ENCODE data around the gene SLC25A30.
"Not testable (repeated sequence)": the region's sequence is repeated elsewhere in the genome, so short reads cannot be mapped to it uniquely, and the experiment has no call there.

The SLC25A30 gene

DNA sequence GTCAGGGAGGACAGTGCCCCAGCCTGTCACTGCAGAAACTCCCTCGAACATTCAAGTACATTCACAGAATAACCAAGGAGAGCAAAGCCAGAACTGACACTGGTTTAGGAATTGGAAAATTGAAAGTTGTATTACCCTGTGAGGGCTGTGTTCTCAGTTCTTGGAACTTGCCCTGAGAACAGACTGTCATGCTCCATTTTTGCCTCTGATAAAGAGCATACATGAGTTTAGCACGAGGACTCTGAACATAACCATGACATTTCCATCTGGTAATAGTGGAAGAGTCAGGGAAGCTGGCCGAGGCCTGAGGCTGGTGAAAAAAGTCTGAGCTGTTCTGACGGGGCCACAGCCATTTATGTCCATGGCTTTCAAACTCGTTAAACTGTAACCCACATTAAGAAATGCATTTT, 15.2 kb upstream of the SLC25A30 start:
- in situ Hi-C loops (cut with MboI; ENCODE audit: low sequenced_read_pairs), result no loop called here

DNA sequence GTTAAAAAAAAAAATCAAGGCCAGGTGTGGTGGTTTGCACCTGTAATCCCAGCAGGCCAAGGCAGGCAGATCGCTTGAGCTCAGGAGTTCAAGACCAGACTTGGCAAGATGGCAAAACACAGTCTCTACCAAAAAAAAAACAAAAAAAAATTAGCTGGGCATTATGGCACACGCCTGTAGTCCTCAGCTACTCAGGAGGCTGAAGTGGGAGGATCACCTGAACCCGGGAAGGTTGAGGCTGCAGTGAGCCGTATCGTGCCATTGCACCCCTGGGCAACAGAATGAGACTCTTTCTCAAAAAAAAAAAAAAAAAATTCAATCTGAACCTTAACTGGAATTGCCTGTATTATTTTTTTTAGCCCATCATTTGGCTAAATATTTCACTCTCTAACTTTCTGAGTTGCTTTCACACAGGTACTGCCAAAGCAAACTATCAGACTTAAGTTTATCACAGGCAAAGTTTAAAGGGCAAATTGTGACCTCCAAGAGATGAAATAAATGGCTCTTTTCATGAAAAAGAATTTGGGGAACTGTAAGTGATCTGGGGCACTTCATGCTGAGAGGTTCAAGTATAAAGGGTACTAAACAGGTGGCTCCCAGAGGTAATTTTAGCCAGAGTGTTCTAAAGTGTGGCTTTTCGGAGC, 14.7 kb upstream of the SLC25A30 start:
- in situ Hi-C loops (cut with MboI; ENCODE audit: low sequenced_read_pairs), result no loop called here

DNA sequence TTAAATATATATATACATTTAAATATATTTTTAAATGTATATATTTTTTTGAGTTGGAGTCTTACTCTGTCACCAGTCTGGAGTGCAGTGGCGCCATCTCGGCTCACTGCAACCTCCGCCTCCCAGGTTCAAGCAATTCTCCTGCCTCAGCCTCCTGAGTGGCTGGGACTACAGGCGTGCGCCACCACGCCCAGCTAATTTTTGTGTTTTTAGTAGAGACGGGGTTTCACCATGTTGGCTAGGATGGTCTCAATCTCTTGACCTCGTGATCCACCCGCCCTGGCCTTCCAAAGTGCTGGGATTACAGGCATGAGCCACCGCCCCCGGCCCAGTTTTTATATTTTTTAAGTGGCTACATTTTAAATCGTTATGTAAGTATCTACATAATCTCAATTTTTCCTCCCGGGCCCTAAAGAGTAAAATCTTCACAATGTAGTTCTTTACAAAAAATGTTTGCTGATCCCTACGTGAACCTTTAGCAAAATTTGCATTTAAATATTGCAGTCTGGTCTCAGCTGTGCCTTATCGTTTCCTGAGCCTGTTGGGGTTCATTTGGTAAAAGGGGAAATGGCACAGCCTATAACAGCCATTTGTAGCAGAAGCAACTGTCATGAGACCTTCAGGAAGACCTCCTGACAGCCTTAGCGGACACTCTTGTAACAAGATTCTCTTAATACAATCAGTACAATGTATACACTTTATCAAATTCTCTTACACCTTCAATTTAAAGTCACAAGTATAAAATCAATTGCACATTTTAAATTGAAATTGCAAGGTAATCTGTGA, 8.1 kb upstream of the SLC25A30 start:
- in situ Hi-C loops (cut with MboI; ENCODE audit: low sequenced_read_pairs), result not testable (repeated sequence)

DNA sequence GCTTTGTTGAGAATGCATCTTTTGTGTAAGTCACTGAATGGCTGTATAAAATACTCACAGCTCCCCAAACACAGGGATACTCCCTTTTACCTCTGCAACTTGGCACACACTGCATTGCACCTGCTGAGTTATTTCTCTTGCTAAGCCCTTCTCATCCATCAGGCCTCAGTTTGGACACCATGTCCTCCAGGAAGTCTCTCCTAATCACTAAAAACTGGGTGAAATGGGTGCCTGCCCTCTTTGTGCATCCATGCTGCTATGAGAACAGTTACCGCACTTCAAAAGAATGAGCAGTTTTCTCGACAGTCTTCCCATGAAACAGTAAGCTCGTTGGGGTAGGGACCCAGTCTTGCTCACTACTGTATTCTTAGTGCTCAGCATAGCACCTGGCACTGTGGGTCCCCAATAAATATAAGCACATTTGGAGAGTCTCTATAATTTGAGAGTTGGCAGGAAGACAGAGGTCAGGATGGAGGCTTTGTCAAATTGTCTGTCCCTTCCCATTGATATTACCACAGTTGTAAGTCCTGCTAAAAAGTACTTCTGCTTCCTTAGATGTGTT, 4.6 kb upstream of the SLC25A30 start:
- in situ Hi-C loops (cut with MboI; ENCODE audit: low sequenced_read_pairs), result no loop called here

DNA sequence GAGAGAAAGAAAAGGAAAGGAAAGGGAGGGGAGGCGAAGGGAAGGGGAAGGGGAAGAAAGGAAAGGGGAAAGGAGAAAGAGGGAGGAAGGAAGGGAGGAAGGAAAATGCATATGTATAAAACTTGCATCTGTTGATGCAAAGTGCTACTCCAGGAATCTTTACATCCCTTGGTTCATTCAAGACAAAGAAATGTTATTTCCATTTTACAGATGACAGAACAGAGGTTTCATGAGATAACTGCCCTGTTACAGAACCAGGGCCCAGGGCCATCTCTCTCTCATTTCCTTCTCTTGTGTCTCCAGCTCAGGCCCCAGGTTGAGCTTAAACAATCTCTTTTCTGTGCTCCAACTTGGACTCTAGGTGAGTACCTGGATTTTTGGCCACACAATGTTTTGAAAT, 1.8 kb upstream of the SLC25A30 start:
- in situ Hi-C loops (cut with MboI; ENCODE audit: low sequenced_read_pairs), result no loop called here

DNA sequence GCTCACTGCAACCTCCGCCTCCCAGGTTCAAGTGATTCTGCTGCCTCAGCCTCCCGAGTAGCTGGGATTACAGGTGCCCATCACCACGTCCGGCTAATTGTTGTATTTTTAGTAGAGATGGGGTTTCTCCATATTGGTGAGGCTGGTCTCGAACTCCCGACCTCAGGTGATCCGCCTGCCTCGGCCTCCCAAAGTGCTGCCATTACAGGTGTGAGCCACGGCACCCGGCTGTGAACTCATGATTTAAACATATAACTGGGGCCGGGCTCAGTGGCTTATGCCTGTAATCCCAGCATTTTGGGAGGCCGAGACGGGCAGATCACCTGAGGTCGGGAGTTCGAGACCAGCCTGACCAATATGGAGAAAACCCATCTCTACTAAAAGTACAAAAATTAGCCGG, 1.2 kb upstream of the SLC25A30 start:
- in situ Hi-C loops (cut with MboI; ENCODE audit: low sequenced_read_pairs), result not testable (repeated sequence)

DNA sequence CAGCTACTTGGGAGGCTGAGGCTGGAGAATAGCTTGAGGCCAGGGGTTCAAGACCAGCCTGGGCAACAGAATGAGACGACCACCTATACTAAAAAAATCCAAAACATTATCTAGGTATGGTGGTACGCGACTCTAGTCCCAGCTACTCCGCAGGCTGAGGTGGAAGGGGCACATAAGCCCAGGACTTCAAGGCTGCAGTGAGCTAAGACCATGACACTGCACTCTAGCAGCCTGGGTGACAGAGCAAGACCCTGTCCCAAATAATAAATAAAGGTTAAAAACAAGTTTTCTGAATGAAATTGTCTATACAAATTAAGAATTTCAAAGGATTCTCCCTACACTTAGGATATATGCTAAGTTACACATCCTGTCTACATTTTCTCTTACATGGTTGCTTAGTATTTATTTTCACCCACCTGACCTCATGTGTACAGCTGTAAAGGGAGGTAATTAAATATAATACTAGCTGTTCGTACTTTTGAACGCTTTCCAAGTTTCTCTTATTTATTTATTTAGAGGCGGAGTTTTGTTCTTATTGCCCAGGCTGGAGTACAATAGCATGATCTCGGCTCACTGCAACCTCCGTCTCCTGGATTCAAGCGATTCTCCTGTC, 1.6 kb downstream of the SLC25A30 start:
- in situ Hi-C loops (cut with MboI; ENCODE audit: low sequenced_read_pairs), result no loop called here

DNA sequence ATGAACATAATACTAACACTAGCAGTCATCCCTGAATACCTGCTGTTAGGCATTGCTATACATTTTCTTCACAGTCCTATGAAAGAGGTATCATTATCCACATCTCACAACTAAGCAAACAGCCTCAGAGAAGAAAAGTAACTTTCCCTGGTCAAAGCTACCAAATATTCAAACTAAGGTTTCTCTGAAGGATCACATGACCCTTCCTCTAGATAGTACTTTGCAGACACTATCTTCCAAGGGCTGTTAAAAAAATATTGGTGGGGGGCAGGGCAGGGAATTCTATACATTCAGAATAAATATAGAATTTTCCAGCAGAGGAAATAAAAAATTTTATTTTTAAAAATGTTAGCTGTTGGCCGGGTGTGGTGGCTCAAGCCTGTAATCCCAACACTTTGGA, 3.1 kb downstream of the SLC25A30 start:
- in situ Hi-C loops (cut with MboI; ENCODE audit: low sequenced_read_pairs), result no loop called here

DNA sequence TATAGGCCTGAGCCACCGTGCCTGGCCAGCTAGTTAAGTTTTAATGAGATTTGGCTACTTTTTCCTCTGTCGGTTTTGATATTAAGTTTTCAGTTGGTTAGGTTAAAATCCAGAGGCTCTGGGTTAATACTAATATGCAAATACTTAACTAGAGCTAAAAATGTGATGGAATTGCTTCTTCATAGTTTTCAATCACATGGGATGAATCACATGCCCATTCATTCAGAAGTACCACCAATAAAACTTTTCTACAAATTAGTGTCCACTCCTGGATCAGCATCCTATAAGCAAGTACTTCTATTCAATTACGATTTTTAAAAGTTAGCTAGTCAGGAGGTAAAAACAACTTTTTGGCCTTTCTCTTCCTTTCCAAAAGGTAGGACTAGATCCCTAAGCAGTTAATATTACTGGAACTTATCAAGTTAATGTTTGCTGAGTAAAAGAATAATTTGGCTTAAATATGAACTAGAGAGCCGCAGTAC, 4.3 kb downstream of the SLC25A30 start:
- in situ Hi-C loops (cut with MboI; ENCODE audit: low sequenced_read_pairs), result no loop called here

DNA sequence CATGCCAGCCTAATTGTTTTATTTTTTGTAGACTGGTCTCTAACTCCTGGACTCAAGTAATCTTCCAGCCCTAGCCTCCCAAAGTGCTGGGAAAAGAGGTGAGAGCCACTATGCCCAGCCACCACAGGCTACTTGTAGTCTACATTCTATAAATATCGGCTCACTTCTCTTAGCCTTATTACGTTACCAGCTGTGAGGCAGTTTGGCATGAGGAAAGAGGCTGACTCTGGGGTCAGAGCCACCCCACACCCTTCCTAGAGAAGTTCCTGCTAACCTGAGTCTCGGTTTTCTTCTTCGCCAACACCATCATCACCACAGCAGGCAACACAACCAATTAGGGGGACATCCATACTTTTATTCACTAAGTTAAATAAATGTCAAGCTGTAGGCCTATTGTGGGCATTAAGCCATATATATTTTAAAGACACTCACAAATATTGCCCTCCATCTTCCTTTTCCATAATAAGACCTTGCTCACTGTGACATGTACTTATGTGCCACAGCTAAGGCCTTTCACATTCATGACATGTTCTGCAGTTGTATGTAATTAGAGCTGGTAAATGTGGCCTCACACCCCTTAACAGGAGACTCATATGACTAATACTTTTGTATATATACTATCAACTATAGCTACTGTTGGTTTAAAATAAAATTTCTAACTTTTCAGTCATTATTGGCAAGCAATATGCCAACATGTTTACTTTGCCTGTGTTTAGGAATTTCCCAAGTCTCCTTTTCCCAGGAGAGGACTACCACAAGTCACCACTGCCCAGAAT, 5.7 kb downstream of the SLC25A30 start:
- in situ Hi-C loops (cut with MboI; ENCODE audit: low sequenced_read_pairs), result no loop called here

DNA sequence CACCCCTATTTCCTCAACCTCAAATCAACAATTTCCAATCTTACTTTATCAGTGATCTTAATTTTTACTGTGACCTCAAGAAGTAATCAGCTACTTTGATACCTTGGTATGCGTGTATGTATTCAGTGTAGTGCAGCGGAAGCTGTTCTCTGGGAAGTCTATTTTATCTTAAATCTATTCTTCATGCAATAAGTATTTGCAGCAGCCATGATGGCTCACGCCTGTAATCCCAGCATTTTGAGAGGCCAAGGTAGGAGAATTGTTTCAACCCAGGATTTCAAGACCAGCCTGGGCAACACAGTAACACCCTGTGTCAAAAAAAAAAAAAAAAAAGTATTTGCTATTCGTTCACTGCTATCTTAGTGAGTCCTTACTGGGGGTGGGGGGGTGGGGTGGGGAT, 6.5 kb downstream of the SLC25A30 start:
- in situ Hi-C loops (cut with MboI; ENCODE audit: low sequenced_read_pairs), result no loop called here

DNA sequence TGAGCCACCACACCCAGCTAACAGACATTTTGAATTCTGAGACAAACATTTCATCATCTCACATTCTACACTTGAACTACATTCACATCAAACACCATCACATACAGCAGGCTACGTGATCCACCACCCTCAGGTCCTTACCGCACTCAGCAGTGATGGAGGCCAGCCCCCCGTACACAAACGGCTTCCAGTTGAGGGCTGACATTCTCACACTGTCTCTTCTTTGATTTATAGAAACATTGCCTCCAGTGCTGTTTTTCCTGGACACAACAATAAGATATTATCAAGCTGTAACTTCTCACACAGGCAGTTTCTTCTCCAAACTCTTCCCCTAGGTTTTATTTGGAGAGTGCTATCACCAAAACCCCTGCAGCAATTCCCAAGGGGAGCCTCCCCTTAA, 7.0 kb downstream of the SLC25A30 start:
- in situ Hi-C loops (cut with MboI; ENCODE audit: low sequenced_read_pairs), result no loop called here

DNA sequence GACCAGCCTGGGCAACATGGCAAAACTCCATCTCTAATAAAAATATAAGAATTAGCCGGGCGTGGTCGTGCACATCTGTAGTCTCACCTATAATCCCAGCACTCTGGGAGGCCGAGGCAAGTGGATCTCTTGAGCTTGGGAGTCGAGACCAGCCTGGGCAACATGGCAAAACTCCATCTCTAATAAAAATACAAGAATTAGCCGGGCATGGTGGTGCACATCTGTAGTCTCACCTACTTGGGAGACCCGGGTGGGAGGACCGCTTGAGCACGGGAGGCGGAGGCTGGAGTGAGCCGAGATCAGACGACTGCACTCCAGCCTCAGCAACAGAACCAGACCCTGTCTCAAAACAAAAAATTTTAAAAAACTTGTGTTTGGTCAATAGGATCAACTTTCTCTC, 7.7 kb downstream of the SLC25A30 start:
- in situ Hi-C loops (cut with MboI; ENCODE audit: low sequenced_read_pairs), result no loop called here

DNA sequence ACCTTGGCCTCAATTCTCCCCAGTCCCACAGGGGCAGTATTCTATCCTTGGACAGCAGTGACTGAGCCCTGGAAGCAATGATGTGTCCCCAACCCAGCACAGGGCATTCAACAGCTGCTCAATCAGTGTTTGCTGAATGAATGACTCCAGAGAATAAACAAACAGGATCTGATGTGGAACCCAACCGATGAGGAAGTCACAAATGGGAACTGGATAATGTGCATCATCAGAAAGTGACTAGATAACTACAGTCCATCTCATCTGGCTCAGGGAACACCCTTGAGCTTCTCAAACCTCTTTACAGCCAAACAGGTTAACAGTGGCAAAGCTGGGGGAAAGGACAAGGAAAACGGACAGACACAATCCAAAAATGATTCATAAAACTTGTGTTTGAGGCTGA, 8.2 kb downstream of the SLC25A30 start:
- in situ Hi-C loops (cut with MboI; ENCODE audit: low sequenced_read_pairs), result no loop called here

DNA sequence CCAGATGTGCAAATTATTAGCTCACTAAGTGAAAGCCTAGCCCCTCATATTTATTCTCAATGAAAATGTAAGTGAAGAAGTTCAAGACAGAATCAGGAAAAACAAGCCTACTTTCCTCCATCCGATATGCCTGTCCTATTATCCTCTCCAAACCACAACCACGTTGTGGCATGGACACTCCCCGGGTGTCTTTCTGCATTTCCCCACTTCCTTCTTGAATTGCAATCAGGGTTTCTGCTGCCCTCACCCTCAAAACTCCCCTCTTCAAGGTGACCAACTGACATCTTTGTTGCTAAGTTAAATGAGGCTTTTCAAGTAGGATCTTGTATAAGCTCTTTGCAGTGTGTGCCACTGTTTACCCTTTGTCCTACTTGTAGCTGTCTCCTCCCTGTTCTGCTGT, 11.8 kb downstream of the SLC25A30 start:
- in situ Hi-C loops (cut with MboI; ENCODE audit: low sequenced_read_pairs), result no loop called here

DNA sequence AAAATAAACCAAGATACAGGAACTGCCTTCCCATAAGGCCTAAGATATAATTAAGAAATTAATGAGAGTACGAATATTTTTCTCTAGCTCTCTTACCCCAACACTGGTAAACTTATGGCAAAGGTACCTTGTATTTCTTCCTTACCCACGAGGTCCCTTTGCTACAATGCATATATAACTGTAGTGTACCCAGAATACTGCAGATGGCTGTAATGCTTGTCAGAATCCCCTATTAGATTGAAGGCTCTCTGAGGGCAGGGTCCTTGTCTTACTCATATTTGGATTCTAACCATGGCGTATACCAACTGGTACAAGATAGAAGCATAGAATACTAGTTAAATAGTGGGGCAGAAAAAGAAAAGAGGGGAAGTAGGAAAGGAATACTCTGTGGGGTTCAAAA, 15.1 kb downstream of the SLC25A30 start:
- in situ Hi-C loops (cut with MboI; ENCODE audit: low sequenced_read_pairs), result no loop called here

DNA sequence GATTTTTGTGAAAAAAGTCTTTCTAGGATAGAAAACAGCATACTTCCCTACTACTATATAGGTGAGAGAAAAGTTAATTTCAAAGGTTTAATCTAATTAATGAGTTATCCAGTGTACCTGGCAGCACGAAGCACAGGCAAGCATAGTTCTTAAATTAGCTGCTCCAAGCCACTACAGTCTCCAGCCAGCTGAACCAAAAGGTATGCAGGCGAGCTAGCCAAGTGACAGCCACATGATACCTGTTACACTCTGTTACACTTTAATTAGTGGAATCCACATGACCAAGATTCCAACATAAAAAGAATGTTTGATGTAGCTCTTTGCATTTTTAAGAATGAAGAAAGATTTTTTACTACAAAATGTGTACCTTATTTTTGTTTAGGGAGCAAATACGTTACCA, 15.5 kb downstream of the SLC25A30 start:
- in situ Hi-C loops (cut with MboI; ENCODE audit: low sequenced_read_pairs), result no loop called here

DNA sequence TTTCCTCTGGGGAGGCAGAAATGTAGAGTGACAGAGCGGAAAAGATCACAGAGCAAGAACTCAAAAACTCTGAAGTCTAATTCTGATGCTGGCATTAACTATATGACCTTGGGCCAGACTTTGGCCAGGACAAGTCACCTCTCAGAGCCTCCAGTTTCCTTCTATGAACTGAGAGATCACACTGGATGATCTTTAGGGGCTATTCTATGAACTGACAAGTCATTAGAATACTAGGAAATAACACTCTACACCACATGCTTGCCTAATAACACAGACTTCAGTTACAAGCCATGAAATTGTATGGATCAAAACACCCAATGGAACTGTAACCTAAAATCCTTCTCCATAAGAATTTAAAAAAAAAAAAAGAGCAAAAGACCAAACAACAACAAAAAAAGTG, 16.9 kb downstream of the SLC25A30 start:
- in situ Hi-C loops (cut with MboI; ENCODE audit: low sequenced_read_pairs), result no loop called here

DNA sequence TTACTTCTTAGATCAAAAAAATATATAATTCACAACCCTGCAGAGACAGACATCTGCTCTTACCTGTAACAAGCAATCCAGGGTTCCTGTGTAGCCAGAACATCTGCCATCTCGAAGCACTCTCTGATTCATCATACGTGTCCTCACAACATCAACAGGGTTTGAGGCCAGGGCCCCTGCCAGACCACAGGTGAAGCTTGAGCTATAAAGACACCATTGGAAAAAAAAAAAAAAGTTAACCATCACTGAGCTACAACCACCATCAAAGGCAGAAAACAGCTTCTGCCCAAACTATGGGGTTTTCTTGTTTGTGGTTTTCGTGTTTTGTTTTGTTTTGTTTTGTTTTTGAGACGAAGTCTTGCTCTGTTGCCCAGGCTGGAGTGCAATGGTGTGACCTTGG, 19.3 kb downstream of the SLC25A30 start:
- in situ Hi-C loops (cut with MboI; ENCODE audit: low sequenced_read_pairs), result no loop called here

DNA sequence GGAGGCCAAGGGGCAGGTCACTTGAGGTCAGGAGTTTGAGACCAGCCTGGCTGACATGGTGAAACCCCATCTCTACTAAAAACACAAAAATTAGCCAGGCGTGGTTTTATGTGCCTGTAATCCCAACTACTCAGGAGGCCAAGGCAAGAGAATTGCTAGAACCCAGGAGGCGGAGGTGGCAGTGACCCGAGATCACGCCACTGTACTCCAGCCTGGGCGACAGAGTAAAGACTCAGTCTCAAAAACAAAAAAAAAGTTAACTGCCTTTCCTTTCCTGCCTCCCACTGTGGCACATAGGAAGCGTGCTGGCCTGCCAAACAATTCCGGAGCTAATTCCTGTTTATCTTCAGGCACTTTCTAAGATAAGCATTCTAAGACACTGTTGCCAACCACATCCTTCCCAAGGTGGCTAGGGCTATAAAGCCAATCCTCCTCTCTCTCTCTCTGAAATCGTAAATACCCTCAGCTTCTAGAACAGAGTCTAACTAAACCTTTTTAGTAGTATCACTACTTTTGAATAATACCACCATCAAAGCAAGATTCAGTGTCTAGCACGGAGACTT, 21.6 kb downstream of the SLC25A30 start:
- in situ Hi-C loops (cut with MboI; ENCODE audit: low sequenced_read_pairs), result no loop called here

All from HL-60/S4 (cell line).